ENCODE measurements around the gene TCHHL1. TPM values are rescaled to one million over a fixed set of nuclear protein-coding genes. Genes with fewer than 3 reads are reported as not detected.

TCHHL1 gene
- not detected in 2 replicates for total RNA-seq

GRCh38 chr1:152089014-152089674 lies at the start of gene TCHHL1:
Gene TCHHL1, minus strand, starts transcription at chr1:152089064. Its CDS starts 921 bp downstream, at chr1:152088143.
- H3K36me3 Mint-ChIP-seq (ENCODE audit: low read depth) = no peaks in the 10 kb centered on the region
- H3K4me1 Mint-ChIP-seq (ENCODE audit: low read depth) = no peaks in the 10 kb centered on the region
- DNase-seq (ENCODE audit: low spot score) = no peak
- intact Hi-C loops (cut with micrococcal nuclease) = no loop called here
- H3K27ac Mint-ChIP-seq = no peak within 1 kb of the TSS
- peaks cover 41% of the 10 kb centered on the region for H3K27me3 Mint-ChIP-seq (ENCODE audit: low read depth)
- H3K4me3 Mint-ChIP-seq (ENCODE audit: low read depth) = no peak within 1 kb of the TSS
- H3K9me3 Mint-ChIP-seq = no peaks in the 10 kb centered on the region

GRCh38 chr1:152137215-152137614 lies 48.4 kb upstream of the TCHHL1 start:
- Mint-ChIP-seq H3K27me3 (ENCODE audit: low read depth) (peaks cover 65% of the 10 kb centered on the region), H3K9me3 (no peaks in the 10 kb centered on the region), H3K4me1 (ENCODE audit: low read depth) (no peaks in the 10 kb centered on the region), H3K27ac (no peak overlapping the region), H3K36me3 (ENCODE audit: low read depth) (no peaks in the 10 kb centered on the region), H3K4me3 (ENCODE audit: low read depth) (no peak overlapping the region)
- intact Hi-C loops (cut with micrococcal nuclease) = no loop called here
- no peak for DNase-seq (ENCODE audit: low spot score)

- H3K27me3 Mint-ChIP-seq (ENCODE audit: low read depth) = peaks cover 57% of the 10 kb centered on the region
- H3K9me3 Mint-ChIP-seq = no peaks in the 10 kb centered on the region
- no peaks in the 10 kb centered on the region for H3K36me3 Mint-ChIP-seq (ENCODE audit: low read depth)
- DNase-seq (ENCODE audit: low spot score) = no peak
- H3K4me1 Mint-ChIP-seq (ENCODE audit: low read depth) = peaks cover 5% of the 10 kb centered on the region
- no peak overlapping the region for H3K27ac Mint-ChIP-seq
- intact Hi-C loops (cut with micrococcal nuclease) = no loop called here
- no peak overlapping the region for H3K4me3 Mint-ChIP-seq (ENCODE audit: low read depth)
Observed at GRCh38 chr1:152130186-152130585, 41.3 kb upstream of the TCHHL1 start.

GRCh38 chr1:152127673-152128072 lies 38.8 kb upstream of the TCHHL1 start:
- intact Hi-C loops (cut with micrococcal nuclease) = no loop called here
- H3K36me3 Mint-ChIP-seq (ENCODE audit: low read depth) = no peaks in the 10 kb centered on the region
- H3K9me3 Mint-ChIP-seq = no peaks in the 10 kb centered on the region
- no peak overlapping the region for H3K27ac Mint-ChIP-seq
- peaks cover 45% of the 10 kb centered on the region for H3K27me3 Mint-ChIP-seq (ENCODE audit: low read depth)
- no peak for DNase-seq (ENCODE audit: low spot score)
- peaks cover 5% of the 10 kb centered on the region for H3K4me1 Mint-ChIP-seq (ENCODE audit: low read depth)
- H3K4me3 Mint-ChIP-seq (ENCODE audit: low read depth) = no peak overlapping the region

- peaks cover 56% of the 10 kb centered on the region for H3K27me3 Mint-ChIP-seq (ENCODE audit: low read depth)
Observed at GRCh38 chr1:152125834-152126443, 37.1 kb upstream of the TCHHL1 start.

GRCh38 chr1:152118915-152119314 lies 30.1 kb upstream of the TCHHL1 start:
- H3K36me3 Mint-ChIP-seq (ENCODE audit: low read depth) = no peaks in the 10 kb centered on the region
- no peak overlapping the region for H3K27ac Mint-ChIP-seq
- H3K9me3 Mint-ChIP-seq = no peaks in the 10 kb centered on the region
- no peak for DNase-seq (ENCODE audit: low spot score)
- H3K4me3 Mint-ChIP-seq (ENCODE audit: low read depth) = no peak overlapping the region
- intact Hi-C loops (cut with micrococcal nuclease) = no loop called here
- H3K4me1 Mint-ChIP-seq (ENCODE audit: low read depth) = no peaks in the 10 kb centered on the region
- H3K27me3 Mint-ChIP-seq (ENCODE audit: low read depth) = peaks cover 57% of the 10 kb centered on the region

More at GRCh38 chr1:152125834-152126443, 37.1 kb upstream of the TCHHL1 start:
- intact Hi-C loops (cut with micrococcal nuclease) = no loop called here
- DNase-seq (ENCODE audit: low spot score) = no peak
- no peaks in the 10 kb centered on the region for H3K36me3 Mint-ChIP-seq (ENCODE audit: low read depth)
- peaks cover 5% of the 10 kb centered on the region for H3K4me1 Mint-ChIP-seq (ENCODE audit: low read depth)
- no peak overlapping the region for H3K27ac Mint-ChIP-seq
- no peaks in the 10 kb centered on the region for H3K9me3 Mint-ChIP-seq
- H3K4me3 Mint-ChIP-seq (ENCODE audit: low read depth) = no peak overlapping the region

GRCh38 chr1:152115344-152115743 lies 26.5 kb upstream of the TCHHL1 start, which contains the start of gene TCHH:
Gene TCHH, minus strand, starts transcription at chr1:152115444. Its CDS starts 1,364 bp downstream, at chr1:152114080.
- H3K4me3 Mint-ChIP-seq (ENCODE audit: low read depth) = no peak within 1 kb of the TSS
- no peaks in the 10 kb centered on the region for H3K9me3 Mint-ChIP-seq
- H3K27ac Mint-ChIP-seq = no peak within 1 kb of the TSS
- H3K4me1 Mint-ChIP-seq (ENCODE audit: low read depth) = no peaks in the 10 kb centered on the region
- intact Hi-C loops (cut with micrococcal nuclease) = no loop called here
- peaks cover 39% of the 10 kb centered on the region for H3K27me3 Mint-ChIP-seq (ENCODE audit: low read depth)
- DNase-seq (ENCODE audit: low spot score) = no peak
- no peaks in the 10 kb centered on the region for H3K36me3 Mint-ChIP-seq (ENCODE audit: low read depth)

- H3K36me3 Mint-ChIP-seq (ENCODE audit: low read depth) = no peaks in the 10 kb centered on the region
- intact Hi-C loops (cut with micrococcal nuclease) = loop anchor here (5.0 kb wide), 1 partner anchor 61 kb away; no protein-coding TSS in a partner anchor
- H3K4me3 Mint-ChIP-seq (ENCODE audit: low read depth) = no peak overlapping the region
- no peak for DNase-seq (ENCODE audit: low spot score)
- H3K27ac Mint-ChIP-seq = no peak overlapping the region
- H3K4me1 Mint-ChIP-seq (ENCODE audit: low read depth) = no peaks in the 10 kb centered on the region
- no peaks in the 10 kb centered on the region for H3K9me3 Mint-ChIP-seq
- H3K27me3 Mint-ChIP-seq (ENCODE audit: low read depth) = peaks cover 19% of the 10 kb centered on the region
Observed at GRCh38 chr1:152112885-152113432, 24.1 kb upstream of the TCHHL1 start.

GRCh38 chr1:152112101-152112884 lies 23.4 kb upstream of the TCHHL1 start:
- Mint-ChIP-seq H3K27ac (no peak overlapping the region), H3K4me3 (ENCODE audit: low read depth) (no peak overlapping the region), H3K9me3 (no peaks in the 10 kb centered on the region), H3K27me3 (ENCODE audit: low read depth) (peaks cover 16% of the 10 kb centered on the region), H3K4me1 (ENCODE audit: low read depth) (peaks cover 2% of the 10 kb centered on the region), H3K36me3 (ENCODE audit: low read depth) (peaks cover 2% of the 10 kb centered on the region)
- intact Hi-C loops (cut with micrococcal nuclease) = loop anchor here (5.0 kb wide), 1 partner anchor 60 kb away; no protein-coding TSS in a partner anchor
- DNase-seq (ENCODE audit: low spot score) = peak; percentile 9

- peak; percentile 31 for DNase-seq (ENCODE audit: low spot score)
- intact Hi-C loops (cut with micrococcal nuclease) = loop anchor here (2.0 to 5.0 kb wide), 2 partner anchors 59 to 77 kb away; no protein-coding TSS in a partner anchor
- H3K4me1 Mint-ChIP-seq (ENCODE audit: low read depth) = peaks cover 2% of the 10 kb centered on the region
- H3K36me3 Mint-ChIP-seq (ENCODE audit: low read depth) = peaks cover 3% of the 10 kb centered on the region
- H3K27me3 Mint-ChIP-seq (ENCODE audit: low read depth) = peaks cover 8% of the 10 kb centered on the region
- H3K9me3 Mint-ChIP-seq = no peaks in the 10 kb centered on the region
- no peak overlapping the region for H3K4me3 Mint-ChIP-seq (ENCODE audit: low read depth)
- H3K27ac Mint-ChIP-seq = no peak overlapping the region
Observed at GRCh38 chr1:152111515-152111968, 22.7 kb upstream of the TCHHL1 start.

- Mint-ChIP-seq H3K27ac (no peak overlapping the region), H3K4me1 (ENCODE audit: low read depth) (peaks cover 2% of the 10 kb centered on the region), H3K9me3 (no peaks in the 10 kb centered on the region), H3K27me3 (ENCODE audit: low read depth) (peaks cover 3% of the 10 kb centered on the region), H3K36me3 (ENCODE audit: low read depth) (peaks cover 3% of the 10 kb centered on the region), H3K4me3 (ENCODE audit: low read depth) (no peak overlapping the region)
- peak; percentile 29 for DNase-seq (ENCODE audit: low spot score)
- intact Hi-C loops (cut with micrococcal nuclease) = loop anchor here (2.0 to 5.0 kb wide), 2 partner anchors 59 to 78 kb away; no protein-coding TSS in a partner anchor
Observed at GRCh38 chr1:152110860-152111514, 22.1 kb upstream of the TCHHL1 start.

GRCh38 chr1:152110365-152110859 lies 21.5 kb upstream of the TCHHL1 start:
- Mint-ChIP-seq H3K36me3 (ENCODE audit: low read depth) (peaks cover 3% of the 10 kb centered on the region), H3K27ac (no peak overlapping the region), H3K9me3 (no peaks in the 10 kb centered on the region), H3K4me3 (ENCODE audit: low read depth) (no peak overlapping the region), H3K27me3 (ENCODE audit: low read depth) (peaks cover 1% of the 10 kb centered on the region), H3K4me1 (ENCODE audit: low read depth) (peaks cover 2% of the 10 kb centered on the region)
- DNase-seq (ENCODE audit: low spot score) = peak; percentile 12
- intact Hi-C loops (cut with micrococcal nuclease) = loop anchor here (2.0 to 5.0 kb wide), 2 partner anchors 58 to 78 kb away; no protein-coding TSS in a partner anchor

All from activated T-helper 2 cell treated with anti-CD3 and anti-CD28 coated beads, Interferon-gamma antibody, Interleukin-2, Interleukin-4, amounts not matched to agents 10 μg/mL and 5 μg/mL and 100 μg/mL, durations not matched to agents 14 hours and 24 hours and 36 hours (primary cell).